Epithelial cell of proximal tubule (primary cell): ENCODE measurements around the gene TFAP2D. TPM values are rescaled to one million over a fixed set of nuclear protein-coding genes. Genes with fewer than 3 reads are reported as not detected.
A peak's percentile ranks its signal among the peaks of the same experiment; 100 is the strongest.

Source experiments
- DNase-seq: peaks from one replicate; pipeline ENCODE4 v3.0.0-alpha.2; 2011; ENCODE audit warnings: low read depth
- H3K4me3 ChIP-seq: 2 replicates; pipeline ENCODE4 v1.5.1; 2011; ENCODE audit warnings: low read depth, mild to moderate bottlenecking, low read length
- total RNA-seq: library from RNA; depleted of rRNA; stranded (reverse); fragments of >200 nt; gene quantifications from 2 replicates; pipeline ENCODE4 v1.2.3, GENCODE V29; 2015
- TF ChIP-seq, protein P1 (sequence below): conservative IDR thresholded peaks from 2 replicates; pipeline ENCODE4 v1.5.1; 2012; ENCODE audit warnings: low read depth, mild to moderate bottlenecking, low read length

The TFAP2D gene
- total RNA-seq, 1 donor from 2014 or later, result not detected

DNA sequence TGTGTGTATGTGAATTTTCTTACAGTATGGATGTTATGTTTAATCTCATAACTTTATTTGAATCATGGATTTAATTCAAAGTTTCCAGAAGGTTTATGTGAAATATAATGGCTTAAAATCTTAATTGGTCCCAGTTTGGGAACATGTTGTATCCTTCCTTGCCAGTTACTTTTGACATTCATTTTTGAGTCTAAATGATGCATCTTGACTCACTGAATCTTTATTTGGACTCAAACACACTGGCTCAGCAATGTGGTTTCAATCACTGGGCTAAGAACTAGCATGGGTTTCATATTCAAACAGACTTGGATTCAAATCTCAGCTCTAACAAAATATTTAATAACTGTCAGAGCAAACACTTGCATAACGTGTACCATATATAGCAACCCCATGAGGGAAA is 79.4 kb downstream of the TFAP2D start:
- no peak overlapping the region for H3K4me3 ChIP-seq
- TF ChIP-seq, protein P1, sequence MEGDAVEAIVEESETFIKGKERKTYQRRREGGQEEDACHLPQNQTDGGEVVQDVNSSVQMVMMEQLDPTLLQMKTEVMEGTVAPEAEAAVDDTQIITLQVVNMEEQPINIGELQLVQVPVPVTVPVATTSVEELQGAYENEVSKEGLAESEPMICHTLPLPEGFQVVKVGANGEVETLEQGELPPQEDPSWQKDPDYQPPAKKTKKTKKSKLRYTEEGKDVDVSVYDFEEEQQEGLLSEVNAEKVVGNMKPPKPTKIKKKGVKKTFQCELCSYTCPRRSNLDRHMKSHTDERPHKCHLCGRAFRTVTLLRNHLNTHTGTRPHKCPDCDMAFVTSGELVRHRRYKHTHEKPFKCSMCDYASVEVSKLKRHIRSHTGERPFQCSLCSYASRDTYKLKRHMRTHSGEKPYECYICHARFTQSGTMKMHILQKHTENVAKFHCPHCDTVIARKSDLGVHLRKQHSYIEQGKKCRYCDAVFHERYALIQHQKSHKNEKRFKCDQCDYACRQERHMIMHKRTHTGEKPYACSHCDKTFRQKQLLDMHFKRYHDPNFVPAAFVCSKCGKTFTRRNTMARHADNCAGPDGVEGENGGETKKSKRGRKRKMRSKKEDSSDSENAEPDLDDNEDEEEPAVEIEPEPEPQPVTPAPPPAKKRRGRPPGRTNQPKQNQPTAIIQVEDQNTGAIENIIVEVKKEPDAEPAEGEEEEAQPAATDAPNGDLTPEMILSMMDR, result no peak
- no peak for DNase-seq

DNA sequence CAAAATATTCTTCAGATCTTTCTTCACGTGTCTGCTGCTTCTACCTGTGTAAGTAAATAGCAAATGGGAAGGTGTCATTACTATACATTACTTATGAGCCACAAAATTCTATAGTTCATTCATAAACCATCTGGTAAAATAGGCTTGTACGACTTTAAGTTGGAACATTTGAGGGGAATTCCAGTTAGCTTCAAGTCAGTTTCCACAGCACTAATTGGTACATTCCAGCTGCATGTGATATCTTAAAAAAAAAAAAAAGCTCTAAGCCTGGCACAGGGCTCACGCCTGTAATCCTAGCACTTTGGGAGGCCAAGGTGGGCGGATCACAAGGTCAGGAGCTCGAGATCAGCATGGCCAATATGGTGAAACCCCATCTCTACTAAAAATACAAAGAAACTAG is 82.2 kb downstream of the TFAP2D start:
- H3K4me3 ChIP-seq, result no peak overlapping the region
- TF ChIP-seq, protein P1, result no peak
- DNase-seq, result no peak

DNA sequence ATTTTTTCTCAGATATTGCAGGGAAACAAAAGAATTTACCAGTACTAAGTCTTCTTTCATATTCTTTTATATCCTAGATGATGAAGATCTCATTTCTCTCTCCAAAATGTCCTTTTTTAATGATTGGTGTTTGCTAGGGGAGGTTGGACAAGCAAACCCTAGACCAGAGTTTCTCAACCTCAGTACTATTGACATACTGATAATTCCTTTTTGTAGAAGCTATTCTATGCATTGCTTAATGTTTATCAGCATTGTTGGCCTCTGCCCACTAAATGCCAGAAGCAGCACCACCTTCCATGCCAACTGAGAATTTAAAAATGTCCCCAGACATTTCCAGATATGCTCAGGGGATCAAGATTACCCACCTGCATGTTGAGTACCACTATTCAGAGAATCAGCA is 91.0 kb downstream of the TFAP2D start:
- H3K4me3 ChIP-seq, result no peak overlapping the region
- DNase-seq, result no peak
- TF ChIP-seq, protein P1, result no peak

- H3K4me3 ChIP-seq, result no peak overlapping the region
- DNase-seq, result no peak
- TF ChIP-seq, protein P1, result no peak
Observed at GRCh38 chr6:50807035-50807434, 93.7 kb downstream of the TFAP2D start.

GRCh38 chr6:50815436-50816114 is 102.2 kb downstream of the TFAP2D start:
- peak overlapping the region; percentile 87 for H3K4me3 ChIP-seq
- no peak for DNase-seq
- TF ChIP-seq, protein P1, result peak; percentile 63

GRCh38 chr6:50816115-50816675 is 102.9 kb downstream of the TFAP2D start:
- H3K4me3 ChIP-seq, result peak overlapping the region; percentile 87
- DNase-seq, result no peak
- TF ChIP-seq, protein P1, result peak; percentile 86
